Measurements from ENCODE around the gene COL19A1.

Gene COL19A1

GRCh38 chr6:70219943-70220613 is 353.7 kb downstream of the COL19A1 start:
- TF ChIP-seq CTCF (IDR thresholded peaks at IDR 0.05; ENCODE audit: unreplicated experiment in 3 of 3), result no peak
- Mint-ChIP-seq H3K36me3 (ENCODE audit: low read depth) (no peaks in the 10 kb centered on the region), H3K4me3 (no peak overlapping the region), H3K4me1 (peaks cover 5% of the 10 kb centered on the region), H3K27ac (no peak overlapping the region), H3K27me3 (ENCODE audit: low read depth) (peaks cover 4% of the 10 kb centered on the region), H3K9me3 (no peaks in the 10 kb centered on the region)

GRCh38 chr6:70221025-70221714 is 354.8 kb downstream of the COL19A1 start:
- Mint-ChIP-seq H3K27me3 (ENCODE audit: low read depth) (peaks cover 4% of the 10 kb centered on the region), H3K36me3 (ENCODE audit: low read depth) (no peaks in the 10 kb centered on the region), H3K9me3 (no peaks in the 10 kb centered on the region), H3K4me3 (no peak overlapping the region), H3K4me1 (peaks cover 5% of the 10 kb centered on the region), H3K27ac (no peak overlapping the region)
- peak; percentile 77 to 94 (median 80) for TF ChIP-seq CTCF (IDR thresholded peaks at IDR 0.05; ENCODE audit: unreplicated experiment in 3 of 3)

- Mint-ChIP-seq H3K36me3 (ENCODE audit: low read depth) (no peaks in the 10 kb centered on the region), H3K4me3 (no peak overlapping the region), H3K4me1 (peaks cover 5% of the 10 kb centered on the region), H3K9me3 (no peaks in the 10 kb centered on the region), H3K27me3 (ENCODE audit: low read depth) (peaks cover 4% of the 10 kb centered on the region), H3K27ac (no peak overlapping the region)
- TF ChIP-seq CTCF (IDR thresholded peaks at IDR 0.05; ENCODE audit: unreplicated experiment in 3 of 3), result no peak
These were observed 355.5 kb downstream of the COL19A1 start for GRCh38 chr6:70221715-70222438.

GRCh38 chr6:70222439-70222749 is 356.0 kb downstream of the COL19A1 start:
- no peaks in the 10 kb centered on the region for H3K36me3 Mint-ChIP-seq (ENCODE audit: low read depth)
- TF ChIP-seq CTCF (IDR thresholded peaks at IDR 0.05; ENCODE audit: unreplicated experiment in 3 of 3), result no peak
- no peaks in the 10 kb centered on the region for H3K9me3 Mint-ChIP-seq

GRCh38 chr6:70225055-70225454 is 358.7 kb downstream of the COL19A1 start:
- Mint-ChIP-seq H3K27ac (no peak overlapping the region), H3K36me3 (ENCODE audit: low read depth) (no peaks in the 10 kb centered on the region)

More at GRCh38 chr6:70222439-70222749, 356.0 kb downstream of the COL19A1 start:
- H3K27me3 Mint-ChIP-seq (ENCODE audit: low read depth), result peaks cover 4% of the 10 kb centered on the region
- H3K27ac Mint-ChIP-seq, result no peak overlapping the region
- peaks cover 5% of the 10 kb centered on the region for H3K4me1 Mint-ChIP-seq
- H3K4me3 Mint-ChIP-seq, result no peak overlapping the region

More at GRCh38 chr6:70225055-70225454, 358.7 kb downstream of the COL19A1 start:
- no peak for TF ChIP-seq CTCF (IDR thresholded peaks at IDR 0.05; ENCODE audit: unreplicated experiment in 3 of 3)
- no peak overlapping the region for H3K4me3 Mint-ChIP-seq
- H3K4me1 Mint-ChIP-seq, result peaks cover 5% of the 10 kb centered on the region
- peaks cover 4% of the 10 kb centered on the region for H3K27me3 Mint-ChIP-seq (ENCODE audit: low read depth)
- no peaks in the 10 kb centered on the region for H3K9me3 Mint-ChIP-seq
